Measurements from ENCODE around the gene DENND1C. TPM values are rescaled to one million over a fixed set of nuclear protein-coding genes. Genes with fewer than 3 reads are reported as not detected.

The DENND1C gene
- total and polyA plus RNA-seq, 9 of the 15 experiments (the other 6 are each of a cell fraction or from before 2014, with no cell fraction given), result 0.03 to 1.2 (median 0.32) TPM; not detected in 1

- TF ChIP-seq, protein P1, sequence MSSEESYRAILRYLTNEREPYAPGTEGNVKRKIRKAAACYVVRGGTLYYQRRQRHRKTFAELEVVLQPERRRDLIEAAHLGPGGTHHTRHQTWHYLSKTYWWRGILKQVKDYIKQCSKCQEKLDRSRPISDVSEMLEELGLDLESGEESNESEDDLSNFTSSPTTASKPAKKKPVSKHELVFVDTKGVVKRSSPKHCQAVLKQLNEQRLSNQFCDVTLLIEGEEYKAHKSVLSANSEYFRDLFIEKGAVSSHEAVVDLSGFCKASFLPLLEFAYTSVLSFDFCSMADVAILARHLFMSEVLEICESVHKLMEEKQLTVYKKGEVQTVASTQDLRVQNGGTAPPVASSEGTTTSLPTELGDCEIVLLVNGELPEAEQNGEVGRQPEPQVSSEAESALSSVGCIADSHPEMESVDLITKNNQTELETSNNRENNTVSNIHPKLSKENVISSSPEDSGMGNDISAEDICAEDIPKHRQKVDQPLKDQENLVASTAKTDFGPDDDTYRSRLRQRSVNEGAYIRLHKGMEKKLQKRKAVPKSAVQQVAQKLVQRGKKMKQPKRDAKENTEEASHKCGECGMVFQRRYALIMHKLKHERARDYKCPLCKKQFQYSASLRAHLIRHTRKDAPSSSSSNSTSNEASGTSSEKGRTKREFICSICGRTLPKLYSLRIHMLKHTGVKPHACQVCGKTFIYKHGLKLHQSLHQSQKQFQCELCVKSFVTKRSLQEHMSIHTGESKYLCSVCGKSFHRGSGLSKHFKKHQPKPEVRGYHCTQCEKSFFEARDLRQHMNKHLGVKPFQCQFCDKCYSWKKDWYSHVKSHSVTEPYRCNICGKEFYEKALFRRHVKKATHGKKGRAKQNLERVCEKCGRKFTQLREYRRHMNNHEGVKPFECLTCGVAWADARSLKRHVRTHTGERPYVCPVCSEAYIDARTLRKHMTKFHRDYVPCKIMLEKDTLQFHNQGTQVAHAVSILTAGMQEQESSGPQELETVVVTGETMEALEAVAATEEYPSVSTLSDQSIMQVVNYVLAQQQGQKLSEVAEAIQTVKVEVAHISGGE (CRISPR knock-in tag; IDR thresholded peaks at IDR 0.05), result no peak
- TF ChIP-seq, protein P2, sequence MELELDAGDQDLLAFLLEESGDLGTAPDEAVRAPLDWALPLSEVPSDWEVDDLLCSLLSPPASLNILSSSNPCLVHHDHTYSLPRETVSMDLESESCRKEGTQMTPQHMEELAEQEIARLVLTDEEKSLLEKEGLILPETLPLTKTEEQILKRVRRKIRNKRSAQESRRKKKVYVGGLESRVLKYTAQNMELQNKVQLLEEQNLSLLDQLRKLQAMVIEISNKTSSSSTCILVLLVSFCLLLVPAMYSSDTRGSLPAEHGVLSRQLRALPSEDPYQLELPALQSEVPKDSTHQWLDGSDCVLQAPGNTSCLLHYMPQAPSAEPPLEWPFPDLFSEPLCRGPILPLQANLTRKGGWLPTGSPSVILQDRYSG (tag; conservative IDR thresholded peaks at IDR 0.05; ENCODE audit: low read depth), result no peak
- no peak for TF ChIP-seq ZNF41 (CRISPR knock-in tag; conservative IDR thresholded peaks at IDR 0.05)
Measured at GRCh38 chr19:6467384-6467783, 14.2 kb downstream of the DENND1C start (continued).

GRCh38 chr19:6466526-6467248 lies 14.9 kb downstream of the DENND1C start:
- Histone ChIP-seq H4K20me1 (replicated peaks; ENCODE audit: control insufficient read depth, insufficient read depth, low read length) (no peaks in the 10 kb centered on the region), H3K27ac (ENCODE audit: extremely low read depth, low read depth, low read length) (no peak overlapping the region), H3K4me1 (replicated peaks in 1 of 2; ENCODE audit: control insufficient read depth in 2 of 2, insufficient read depth in 2 of 2, low read length in 2 of 2) (peaks cover 3 to 28% of the 10 kb centered on the region in 2 experiments; a peak in 3 of 5 replicates), H2AFZ (ENCODE audit: low read depth, low read length) (no peak overlapping the region), H3K36me3 (ENCODE audit: control insufficient read depth, insufficient read depth, low read length) (no peaks in the 10 kb centered on the region), H3K79me2 (ENCODE audit: control insufficient read depth, insufficient read depth, low read length) (no peaks in the 10 kb centered on the region), H3K4me2 (ENCODE audit: insufficient read depth, low read length) (no peak overlapping the region), H3K9me1 (ENCODE audit: control insufficient read depth, insufficient read depth, low read length) (no peaks in the 10 kb centered on the region), H3K9me3 (replicated peaks; ENCODE audit: control insufficient read depth, insufficient read depth, low read depth, low read length) (no peaks in the 10 kb centered on the region), H3K4me3 (no peak overlapping the region), H3K27me3 (ENCODE audit: control insufficient read depth in 2 of 2, insufficient read depth in 2 of 2, low read length in 2 of 2) (peaks cover 8 to 21% of the 10 kb centered on the region in 2 experiments), H3K9ac (ENCODE audit: insufficient read depth in 1 of 2, low read depth in 2 of 2, low read length in 2 of 2) (no peak overlapping the region)
- ChIA-PET CTCF (ENCODE audit: low intra/inter-chr PET ratio) (interaction anchor here (0.7 kb wide), 1 partner anchor 249 kb away, joined by 3 read pairs; no protein-coding TSS in a partner anchor), POLR2A (interaction anchor here (0.9 to 1.3 kb wide), 3 partner anchors 10 to 32 kb away, joined by 3 to 4 read pairs (median 3); no protein-coding TSS in a partner anchor)
- DNase-seq (ENCODE audit: extremely low read depth in 1 of 4, low spot score in 3 of 4) (peak in 1 of 4 experiments; percentile 3), ATAC-seq (no peak), FAIRE-seq (no peak)
- TF ChIP-seq MECOM (CRISPR knock-in tag; IDR thresholded peaks at IDR 0.05) (no peak), RBM25 (IDR thresholded peaks at IDR 0.05; ENCODE audit: low read depth, low read length, severe bottlenecking) (peak; percentile 51), ZFP36 (IDR thresholded peaks at IDR 0.05; ENCODE audit: low read depth, low read length, partially characterized antibody) (peak; percentile 75), KDM4B (IDR thresholded peaks at IDR 0.05; ENCODE audit: borderline replicate concordance in 2 of 2, low read depth in 1 of 2) (no peak), ERF (CRISPR knock-in tag; IDR thresholded peaks at IDR 0.05) (no peak)
- TF ChIP-seq, protein P3, sequence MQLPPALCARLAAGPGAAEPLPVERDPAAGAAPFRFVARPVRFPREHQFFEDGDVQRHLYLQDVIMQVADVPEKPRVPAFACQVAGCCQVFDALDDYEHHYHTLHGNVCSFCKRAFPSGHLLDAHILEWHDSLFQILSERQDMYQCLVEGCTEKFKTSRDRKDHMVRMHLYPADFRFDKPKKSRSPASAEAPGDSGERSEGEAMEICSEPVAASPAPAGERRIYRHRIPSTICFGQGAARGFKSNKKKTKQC (CRISPR knock-in tag; IDR thresholded peaks at IDR 0.05), result no peak
- 16% methylated on average over 18 of the region's 21 CpGs for WGBS (ENCODE audit: insufficient coverage, low coverage, missing lambda C conversion rate)
- intact Hi-C loops (cut with micrococcal nuclease), result no loop called here
- in situ Hi-C loops (cut with MboI), result no loop called here
- BruUV-seq (replicated peaks), result no TSS peak

Data from K562 (cell line).